HG03342 (cell line): Measurements from ENCODE around the gene MRPL55.
"Not testable (repeated sequence)": the region's sequence is repeated elsewhere in the genome, so short reads cannot be mapped to it uniquely, and the experiment has no call there.

Source experiments
- ATAC-seq: cut with Tn5 transposase; IDR thresholded peaks from one replicate; pipeline ENCODE4 v1.9.1; 2021; ENCODE audit warnings: mild to moderate bottlenecking, moderate library complexity; ENCODE audit not compliant: unreplicated experiment

The MRPL55 gene

GRCh38 chr1:228125185-228125584 lies 16.1 kb upstream of the MRPL55 start:
- no peak for ATAC-seq

GRCh38 chr1:228123505-228123904 lies 14.4 kb upstream of the MRPL55 start:
- ATAC-seq, result no peak

GRCh38 chr1:228122921-228123441 lies 13.9 kb upstream of the MRPL55 start:
- no peak for ATAC-seq

GRCh38 chr1:228120857-228121489 lies 11.9 kb upstream of the MRPL55 start:
- ATAC-seq, result no peak

GRCh38 chr1:228120351-228120750 lies 11.3 kb upstream of the MRPL55 start:
- ATAC-seq, result no peak

GRCh38 chr1:228118040-228118439 lies 8.9 kb upstream of the MRPL55 start:
- no peak for ATAC-seq

GRCh38 chr1:228117335-228117734 lies 8.2 kb upstream of the MRPL55 start:
- no peak for ATAC-seq

GRCh38 chr1:228114827-228115226 lies 5.7 kb upstream of the MRPL55 start:
- no peak for ATAC-seq

- no peak for ATAC-seq
These were observed 3.5 kb upstream of the MRPL55 start for GRCh38 chr1:228112617-228113016.

GRCh38 chr1:228112167-228112566 lies 3.1 kb upstream of the MRPL55 start:
- ATAC-seq, result no peak

GRCh38 chr1:228111315-228111714 lies 2.2 kb upstream of the MRPL55 start:
- not testable (repeated sequence) for ATAC-seq

GRCh38 chr1:228110556-228110955 lies 1.5 kb upstream of the MRPL55 start:
- no peak for ATAC-seq

- ATAC-seq, result no peak
These were observed 926 bp upstream of the MRPL55 start for GRCh38 chr1:228109962-228110488.

- ATAC-seq, result peak; percentile 8
These were observed 392 bp downstream of the MRPL55 start for GRCh38 chr1:228108742-228109072.

GRCh38 chr1:228108055-228108690 lies 926 bp downstream of the MRPL55 start:
- ATAC-seq, result no peak

- no peak for ATAC-seq
These were observed 1.5 kb downstream of the MRPL55 start for GRCh38 chr1:228107636-228108035.

- ATAC-seq, result no peak
These were observed 2.4 kb downstream of the MRPL55 start for GRCh38 chr1:228106800-228107054.

- ATAC-seq, result no peak
These were observed 2.9 kb downstream of the MRPL55 start for GRCh38 chr1:228105996-228106799.

GRCh38 chr1:228105270-228105995 lies 3.7 kb downstream of the MRPL55 start:
- no peak for ATAC-seq

GRCh38 chr1:228104526-228105269 lies 4.4 kb downstream of the MRPL55 start:
- no peak for ATAC-seq
